ENCODE results near the gene MICAL2. TPM values are rescaled to one million over a fixed set of nuclear protein-coding genes. Genes with fewer than 3 reads are reported as not detected.

The MICAL2 gene
- total RNA-seq, 1 donor, result 156 TPM

GRCh38 chr11:12132790-12133145, 22.4 kb downstream of the MICAL2 start:
- peak overlapping the region; percentile 34 for H3K27ac ChIP-seq (ENCODE audit: low read depth, low read length)
- no peak overlapping the region for H2AFZ ChIP-seq (ENCODE audit: low read length)
- H3K27me3 ChIP-seq (ENCODE audit: insufficient read depth, low read length), result no peaks in the 10 kb centered on the region
- H4K20me1 ChIP-seq (ENCODE audit: insufficient read depth, low read length), result peaks cover 30% of the 10 kb centered on the region
- H3K4me1 ChIP-seq (ENCODE audit: insufficient read depth, low read length), result peaks cover 26% of the 10 kb centered on the region
- peaks cover 79% of the 10 kb centered on the region for H3K36me3 ChIP-seq (ENCODE audit: insufficient read depth, low read length)
- no peaks in the 10 kb centered on the region for H3K9me3 ChIP-seq (ENCODE audit: low read depth, low read length)
- H3K79me2 ChIP-seq (ENCODE audit: insufficient read depth, low read length), result peaks cover 95% of the 10 kb centered on the region
- no peak for TF ChIP-seq CTCF (IDR thresholded peaks at IDR 0.05; ENCODE audit: extremely low read depth, low read depth, low read length)
- no peak overlapping the region for H3K4me3 ChIP-seq (ENCODE audit: insufficient read depth, low read length)
- DNase-seq (ENCODE audit: insufficient read length, low spot score, missing footprints), result no peak
- H3K4me2 ChIP-seq (ENCODE audit: insufficient read depth, low read length), result no peak overlapping the region

- H3K79me2 ChIP-seq (ENCODE audit: insufficient read depth, low read length), result peaks cover 95% of the 10 kb centered on the region
Measured at GRCh38 chr11:12133547-12134235, 23.3 kb downstream of the MICAL2 start.

GRCh38 chr11:12134236-12134585, 23.8 kb downstream of the MICAL2 start:
- no peak overlapping the region for H3K4me3 ChIP-seq (ENCODE audit: insufficient read depth, low read length)
- peaks cover 96% of the 10 kb centered on the region for H3K79me2 ChIP-seq (ENCODE audit: insufficient read depth, low read length)
- H3K4me1 ChIP-seq (ENCODE audit: insufficient read depth, low read length), result peaks cover 40% of the 10 kb centered on the region
- H3K27ac ChIP-seq (ENCODE audit: low read depth, low read length), result peak overlapping the region; percentile 98
- H3K9me3 ChIP-seq (ENCODE audit: low read depth, low read length), result no peaks in the 10 kb centered on the region
- H4K20me1 ChIP-seq (ENCODE audit: insufficient read depth, low read length), result peaks cover 29% of the 10 kb centered on the region
- H2AFZ ChIP-seq (ENCODE audit: low read length), result no peak overlapping the region
- TF ChIP-seq CTCF (IDR thresholded peaks at IDR 0.05; ENCODE audit: extremely low read depth, low read depth, low read length), result no peak
- H3K4me2 ChIP-seq (ENCODE audit: insufficient read depth, low read length), result no peak overlapping the region
- peaks cover 77% of the 10 kb centered on the region for H3K36me3 ChIP-seq (ENCODE audit: insufficient read depth, low read length)
- no peak for DNase-seq (ENCODE audit: insufficient read length, low spot score, missing footprints)
- no peaks in the 10 kb centered on the region for H3K27me3 ChIP-seq (ENCODE audit: insufficient read depth, low read length)

More at GRCh38 chr11:12133547-12134235, 23.3 kb downstream of the MICAL2 start:
- Histone ChIP-seq H4K20me1 (ENCODE audit: insufficient read depth, low read length) (peaks cover 32% of the 10 kb centered on the region), H3K4me3 (ENCODE audit: insufficient read depth, low read length) (no peak overlapping the region), H3K27me3 (ENCODE audit: insufficient read depth, low read length) (no peaks in the 10 kb centered on the region), H3K36me3 (ENCODE audit: insufficient read depth, low read length) (peaks cover 77% of the 10 kb centered on the region), H3K4me1 (ENCODE audit: insufficient read depth, low read length) (peaks cover 34% of the 10 kb centered on the region), H2AFZ (ENCODE audit: low read length) (no peak overlapping the region), H3K27ac (ENCODE audit: low read depth, low read length) (peak overlapping the region; percentile 98), H3K4me2 (ENCODE audit: insufficient read depth, low read length) (no peak overlapping the region), H3K9me3 (ENCODE audit: low read depth, low read length) (no peaks in the 10 kb centered on the region)
- no peak for TF ChIP-seq CTCF (IDR thresholded peaks at IDR 0.05; ENCODE audit: extremely low read depth, low read depth, low read length)
- no peak for DNase-seq (ENCODE audit: insufficient read length, low spot score, missing footprints)

GRCh38 chr11:12135185-12135584, 24.8 kb downstream of the MICAL2 start:
- DNase-seq (ENCODE audit: insufficient read length, low spot score, missing footprints), result no peak
- Histone ChIP-seq H3K27ac (ENCODE audit: low read depth, low read length) (peak overlapping the region; percentile 98), H4K20me1 (ENCODE audit: insufficient read depth, low read length) (peaks cover 23% of the 10 kb centered on the region), H3K9me3 (ENCODE audit: low read depth, low read length) (no peaks in the 10 kb centered on the region), H3K36me3 (ENCODE audit: insufficient read depth, low read length) (peaks cover 75% of the 10 kb centered on the region), H3K4me1 (ENCODE audit: insufficient read depth, low read length) (peaks cover 49% of the 10 kb centered on the region), H3K4me3 (ENCODE audit: insufficient read depth, low read length) (no peak overlapping the region), H2AFZ (ENCODE audit: low read length) (no peak overlapping the region), H3K79me2 (ENCODE audit: insufficient read depth, low read length) (peaks cover 96% of the 10 kb centered on the region), H3K4me2 (ENCODE audit: insufficient read depth, low read length) (no peak overlapping the region), H3K27me3 (ENCODE audit: insufficient read depth, low read length) (no peaks in the 10 kb centered on the region)
- no peak for TF ChIP-seq CTCF (IDR thresholded peaks at IDR 0.05; ENCODE audit: extremely low read depth, low read depth, low read length)

Measured in osteoblast (primary cell).